Body of pancreas (tissue), 4 donors: ENCODE measurements around the gene PLEKHG5. TPM values are rescaled to one million over a fixed set of nuclear protein-coding genes. Genes with fewer than 3 reads are reported as not detected.
A peak's percentile ranks its signal among the peaks of the same experiment; 100 is the strongest.

ENCODE experiments used
- ATAC-seq: fragments of 150-250 bp; one replicate; pipeline ENCODE4 v1.9.1; 2016
- DNase-seq, 4 donors: peaks; one replicate each; pipeline ENCODE4 v3.0.0-alpha.2; 2019
- H3K27ac ChIP-seq, 4 donors: fragments of 200-600 bp; sonication (generic); 1 replicate in 3 of 4; 2 replicates in 1 of 4; pipeline versions ENCODE4 v1.5.1 to v1.6.1; 2016 to 2019; ENCODE audit warnings: mild to moderate bottlenecking in 1 of 4, mixed read lengths in 1 of 4, moderate library complexity in 1 of 4
- H3K27me3 ChIP-seq, 2 donors: fragments of 200-600 bp; sonication (generic); one replicate each; pipeline ENCODE4 v1.6.0; 2016; ENCODE audit warnings: mild to moderate bottlenecking in 1 of 2
- H3K36me3 ChIP-seq, 2 donors: fragments of 200-600 bp; sonication (generic); replicated peaks in 1 of 2; 2 replicates each; pipeline ENCODE4 v1.5.1; 2016; ENCODE audit warnings: low read depth in 2 of 2; ENCODE audit not compliant: insufficient read depth in 1 of 2
- H3K4me1 ChIP-seq: fragments of 200-600 bp; sonication (generic); one replicate; pipeline ENCODE4 v1.6.0; 2016
- H3K4me3 ChIP-seq, 2 donors: fragments of 200-600 bp; sonication (generic); 1 replicate in 1 of 2; 2 replicates in 1 of 2; pipeline ENCODE4 v1.5.1; 2016 to 2019
- H3K9me3 ChIP-seq, 3 donors: fragments of 200-600 bp; sonication (generic); 1 replicate in 2 of 3; 2 replicates in 1 of 3; pipeline ENCODE4 v1.5.1; 2016
- POLR2A ChIP-seq, 3 donors: fragments of 450-650 bp; IDR thresholded peaks; one replicate each; pipeline ENCODE4 v1.6.1; 2016; ENCODE audit warnings: antibody characterized with exemption in 3 of 3, mild to moderate bottlenecking in 2 of 3
- WGBS, 2 donors: methylation state at CpG; one replicate each; pipeline ENCODE4 v1.1.5; 2017; 5-methylcytosine and 5-hydroxymethylcytosine counted together
- intact Hi-C: fragments of 100-400 bp; cut with DNase I; formaldehyde crosslinking; loops from one replicate; pipeline ENCODE4 v1.15.1; 2023
- total RNA-seq, 2 donors: library from RNA; depleted of rRNA; stranded (reverse); fragments of >200 nt; gene quantifications; one replicate each; pipeline ENCODE4 v1.1.0, GENCODE V29; 2016
- TF ChIP-seq, protein P1 (sequence below), 7 experiments: fragments of 450-650 bp in 4 of 7; fragments of 200-600 bp in 3 of 7; sonication (generic) in 3 of 7; IDR thresholded peaks; one replicate each; pipeline ENCODE4 v1.5.1; 2016 to 2019; ENCODE audit warnings: antibody characterized with exemption in 7 of 7

Gene PLEKHG5
- total RNA-seq, 2 donors from 2014 or later: 5.2 to 8.6 TPM

DNA sequence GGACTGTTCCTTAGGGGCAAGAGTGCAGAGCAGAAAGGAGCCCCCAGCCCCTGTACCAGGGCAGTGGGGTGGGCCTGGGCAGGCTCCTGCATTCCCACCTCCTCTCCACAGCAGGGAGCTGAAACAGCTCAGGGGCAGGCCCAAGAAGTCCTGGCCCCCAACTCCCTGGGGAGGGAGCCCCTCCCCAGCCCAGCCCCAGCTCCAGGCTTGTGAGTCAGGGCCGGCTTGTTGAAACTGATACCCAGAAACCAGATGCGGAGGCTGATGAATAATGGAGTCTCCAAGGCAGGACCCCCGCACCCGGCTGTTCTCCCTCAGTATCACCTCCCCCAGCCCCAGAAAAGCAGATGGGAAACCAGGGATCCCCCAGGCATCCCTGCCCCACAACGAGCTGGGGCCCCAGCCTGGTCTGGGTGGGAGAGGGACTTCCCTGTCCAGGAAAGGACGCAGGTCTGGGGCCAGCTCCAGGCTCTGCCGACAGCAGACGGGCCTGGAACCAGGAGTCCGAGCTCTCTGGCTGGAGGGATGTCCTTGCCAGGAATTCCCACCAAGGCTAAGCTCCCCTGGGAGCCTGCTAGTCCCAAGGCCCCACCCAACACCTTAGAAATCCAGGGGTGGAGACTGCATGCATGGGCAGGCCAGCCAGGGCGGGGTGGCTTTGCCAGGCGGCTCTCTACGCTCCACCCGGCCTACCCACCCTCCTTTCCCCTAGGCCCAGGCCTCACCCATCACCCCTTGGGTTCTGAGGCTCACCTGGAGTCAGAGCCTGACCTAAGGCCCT lies 2.7 kb downstream of the PLEKHG5 start:
- Histone ChIP-seq H3K27ac (no peak overlapping the region), H3K4me3 (no peak overlapping the region), H3K9me3 (no peaks in the 10 kb centered on the region), H3K36me3 (no peaks in the 10 kb centered on the region), H3K4me1 (peaks cover 43% of the 10 kb centered on the region), H3K27me3 (peaks cover 0 to 17% of the 10 kb centered on the region in 2 donors)
- intact Hi-C loops: loop anchor here (10.0 kb wide), 1 partner anchor 156 kb away; no protein-coding TSS in a partner anchor
- 53 to 81% methylated on average over 8 to 10 of the region's 13 CpGs for WGBS, 2 donors
- DNase-seq: no peak
- TF ChIP-seq, protein P1, sequence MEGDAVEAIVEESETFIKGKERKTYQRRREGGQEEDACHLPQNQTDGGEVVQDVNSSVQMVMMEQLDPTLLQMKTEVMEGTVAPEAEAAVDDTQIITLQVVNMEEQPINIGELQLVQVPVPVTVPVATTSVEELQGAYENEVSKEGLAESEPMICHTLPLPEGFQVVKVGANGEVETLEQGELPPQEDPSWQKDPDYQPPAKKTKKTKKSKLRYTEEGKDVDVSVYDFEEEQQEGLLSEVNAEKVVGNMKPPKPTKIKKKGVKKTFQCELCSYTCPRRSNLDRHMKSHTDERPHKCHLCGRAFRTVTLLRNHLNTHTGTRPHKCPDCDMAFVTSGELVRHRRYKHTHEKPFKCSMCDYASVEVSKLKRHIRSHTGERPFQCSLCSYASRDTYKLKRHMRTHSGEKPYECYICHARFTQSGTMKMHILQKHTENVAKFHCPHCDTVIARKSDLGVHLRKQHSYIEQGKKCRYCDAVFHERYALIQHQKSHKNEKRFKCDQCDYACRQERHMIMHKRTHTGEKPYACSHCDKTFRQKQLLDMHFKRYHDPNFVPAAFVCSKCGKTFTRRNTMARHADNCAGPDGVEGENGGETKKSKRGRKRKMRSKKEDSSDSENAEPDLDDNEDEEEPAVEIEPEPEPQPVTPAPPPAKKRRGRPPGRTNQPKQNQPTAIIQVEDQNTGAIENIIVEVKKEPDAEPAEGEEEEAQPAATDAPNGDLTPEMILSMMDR (IDR thresholded peaks at IDR 0.05): no peak
- TF ChIP-seq POLR2A (IDR thresholded peaks at IDR 0.05): no peak
- ATAC-seq: no peak

DNA sequence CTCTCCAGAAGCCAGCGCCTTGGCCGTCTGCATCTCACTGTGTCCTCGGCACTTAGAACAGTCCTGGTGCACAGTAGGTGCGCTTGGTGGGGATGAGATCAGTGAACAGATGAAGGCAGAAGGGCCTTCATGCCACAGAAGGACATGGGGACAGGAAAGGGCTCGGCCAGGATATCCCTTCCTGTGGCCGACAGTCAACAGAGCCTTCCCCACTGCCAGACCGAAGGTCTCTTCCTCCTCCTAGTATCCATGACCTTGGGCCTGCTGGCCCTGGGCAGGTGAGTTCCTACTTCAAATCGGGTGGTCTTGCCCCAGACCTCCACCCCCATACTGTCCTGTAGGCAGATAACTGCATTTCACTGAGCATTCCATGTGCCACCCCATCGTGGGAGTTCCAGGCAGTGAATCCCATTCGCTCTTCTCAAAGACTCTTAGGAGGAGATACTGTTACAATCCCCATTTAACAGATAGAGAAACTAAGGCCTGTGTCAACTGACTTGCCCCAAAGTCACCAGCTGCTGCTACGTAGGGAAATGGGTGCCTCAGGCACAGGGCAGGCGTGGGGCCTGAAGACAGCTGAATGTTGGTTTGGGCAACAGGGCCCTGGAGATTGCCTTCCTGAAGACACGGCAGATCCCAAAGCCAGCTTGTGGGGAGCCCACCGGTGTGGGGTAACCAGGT lies 3.5 kb downstream of the PLEKHG5 start:
- intact Hi-C loops: loop anchor here (10.0 kb wide), 1 partner anchor 157 kb away; no protein-coding TSS in a partner anchor
- WGBS, 2 donors: 78 to 82% methylated on average over 11 to 14 of the region's 14 CpGs

DNA sequence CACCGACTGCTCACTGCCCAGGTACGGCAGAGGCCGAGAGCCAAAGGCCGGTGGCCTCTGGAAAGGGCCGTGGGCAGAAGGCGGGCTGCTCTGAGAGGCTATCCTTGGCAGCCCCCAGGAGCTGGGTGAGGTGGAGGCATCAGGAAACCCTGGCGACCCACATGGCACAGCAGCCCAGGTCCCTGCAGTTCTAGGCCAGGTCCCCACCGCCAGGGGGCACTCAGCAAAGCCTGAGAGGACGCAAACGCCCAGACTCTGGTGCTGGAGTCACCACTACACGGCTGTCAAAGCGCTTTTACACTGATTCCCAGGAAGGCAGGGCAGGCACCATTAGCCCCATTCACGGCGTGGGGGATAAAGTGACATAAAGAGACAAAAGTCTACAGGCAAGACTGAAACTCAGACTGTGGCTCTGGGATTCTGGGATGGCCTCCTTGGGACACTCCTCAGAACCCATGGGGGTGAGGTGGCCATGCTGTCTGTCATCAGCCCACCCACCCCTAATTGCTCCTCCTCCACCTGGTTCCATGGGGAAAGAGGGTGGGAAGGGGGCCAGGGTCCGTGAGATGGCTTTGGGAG lies 4.9 kb downstream of the PLEKHG5 start:
- TF ChIP-seq, protein P1 (IDR thresholded peaks at IDR 0.05): peak; percentile 78 to 91 (median 84)
- no peak for TF ChIP-seq POLR2A (IDR thresholded peaks at IDR 0.05)
- peaks cover 0 to 17% of the 10 kb centered on the region in 2 donors for H3K27me3 ChIP-seq
- WGBS, 2 donors: 1 to 3% methylated on average over 9 to 15 of the region's 15 CpGs
- intact Hi-C loops: loop anchor here (10.0 kb wide), 1 partner anchor 158 kb away; no protein-coding TSS in a partner anchor
- H3K27ac ChIP-seq: no peak overlapping the region
- H3K9me3 ChIP-seq: no peaks in the 10 kb centered on the region
- no peak overlapping the region for H3K4me3 ChIP-seq
- peaks cover 33% of the 10 kb centered on the region for H3K4me1 ChIP-seq
- DNase-seq: peak; percentile 86 to 90 (median 88)
- ATAC-seq: peak; percentile 69
- no peaks in the 10 kb centered on the region for H3K36me3 ChIP-seq

More for the DNA sequence above, 3.5 kb downstream of the PLEKHG5 start:
- Histone ChIP-seq H3K4me1 (peaks cover 43% of the 10 kb centered on the region), H3K27ac (no peak overlapping the region), H3K27me3 (peaks cover 0 to 17% of the 10 kb centered on the region in 2 donors), H3K4me3 (no peak overlapping the region), H3K36me3 (no peaks in the 10 kb centered on the region), H3K9me3 (no peaks in the 10 kb centered on the region)
- ATAC-seq (no peak), DNase-seq (no peak)
- TF ChIP-seq, protein P1 (IDR thresholded peaks at IDR 0.05): no peak
- no peak for TF ChIP-seq POLR2A (IDR thresholded peaks at IDR 0.05)

DNA sequence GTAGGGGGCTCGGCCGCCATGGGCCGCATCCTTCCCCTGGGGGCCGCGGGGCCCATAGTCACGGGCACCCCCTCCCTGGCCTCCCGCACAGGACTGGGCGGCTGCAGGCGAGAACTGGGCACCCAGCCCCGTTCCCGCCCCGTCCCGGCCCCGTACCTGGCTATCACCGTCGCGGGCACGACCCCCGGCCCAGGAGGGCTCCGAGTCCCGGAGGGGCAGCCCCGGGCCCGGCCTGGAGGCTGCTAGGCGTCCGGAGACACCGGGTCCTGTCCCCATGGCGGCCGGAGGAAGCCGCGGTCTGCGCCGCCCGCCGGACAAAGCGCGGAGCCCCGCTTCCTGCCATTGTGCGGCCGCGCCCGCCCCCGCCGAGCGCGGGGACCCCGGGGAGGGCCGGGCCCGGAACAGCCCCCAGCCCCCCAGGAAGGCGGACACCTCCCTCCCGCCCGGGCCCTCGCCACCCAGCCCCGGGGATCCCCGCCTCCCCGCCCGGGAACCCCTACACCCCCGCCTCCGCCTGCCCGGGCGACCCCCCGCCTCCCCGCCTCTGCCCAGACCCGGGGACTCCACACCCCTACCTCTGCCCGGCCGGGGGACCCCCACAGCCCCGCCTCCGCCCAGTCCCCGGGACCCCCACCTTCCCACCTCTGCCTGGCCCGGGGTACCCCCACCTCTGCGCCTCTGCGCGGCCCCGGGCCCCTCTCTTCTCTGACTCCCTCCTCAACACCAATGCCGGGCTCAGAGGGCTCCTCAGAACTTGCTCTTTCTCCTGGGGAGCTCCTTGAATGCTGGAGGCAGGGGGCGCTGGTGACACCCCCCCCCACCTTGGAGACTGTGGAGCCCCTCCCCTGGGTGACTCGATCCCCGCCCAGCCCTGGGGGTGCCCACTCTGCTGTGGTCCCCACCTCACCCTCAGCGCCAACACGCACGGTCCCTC lies 6.0 kb downstream of the PLEKHG5 start:
- WGBS, 2 donors: 4% methylated on average over 59 of the region's 80 CpGs; no CpG with 5 or more reads in 1 of the 2 donors
- no peak overlapping the region for H3K4me3 ChIP-seq
- no peaks in the 10 kb centered on the region for H3K36me3 ChIP-seq
- H3K4me1 ChIP-seq: peaks cover 27% of the 10 kb centered on the region
- peaks cover 0 to 17% of the 10 kb centered on the region in 2 donors for H3K27me3 ChIP-seq
- H3K27ac ChIP-seq: no peak overlapping the region
- ATAC-seq (no peak), DNase-seq (no peak)
- no peaks in the 10 kb centered on the region for H3K9me3 ChIP-seq
- TF ChIP-seq POLR2A (IDR thresholded peaks at IDR 0.05): no peak
- TF ChIP-seq, protein P1 (IDR thresholded peaks at IDR 0.05): no peak
- intact Hi-C loops: loop anchor here (10.0 kb wide), 1 partner anchor 159 kb away; no protein-coding TSS in a partner anchor
